22Rv1 (cell line): Measurements from ENCODE around the gene ALMS1.
"Not testable (repeated sequence)": the region's sequence is repeated elsewhere in the genome, so short reads cannot be mapped to it uniquely, and the experiment has no call there.

Source experiments
- H3K27ac ChIP-seq: fragments of 450-650 bp; 2 replicates; pipeline ENCODE4 v1.5.1; 2017
- ZFX ChIP-seq: fragments of 450-650 bp; IDR thresholded peaks from 2 replicates; pipeline ENCODE4 v1.6.1; 2017; ENCODE audit warnings: antibody characterized with exemption, borderline replicate concordance
- TF ChIP-seq, protein P1 (sequence below): fragments of 450-650 bp; IDR thresholded peaks from 2 replicates; pipeline ENCODE4 v1.5.1; 2017; ENCODE audit warnings: mild to moderate bottlenecking

ALMS1 gene

DNA sequence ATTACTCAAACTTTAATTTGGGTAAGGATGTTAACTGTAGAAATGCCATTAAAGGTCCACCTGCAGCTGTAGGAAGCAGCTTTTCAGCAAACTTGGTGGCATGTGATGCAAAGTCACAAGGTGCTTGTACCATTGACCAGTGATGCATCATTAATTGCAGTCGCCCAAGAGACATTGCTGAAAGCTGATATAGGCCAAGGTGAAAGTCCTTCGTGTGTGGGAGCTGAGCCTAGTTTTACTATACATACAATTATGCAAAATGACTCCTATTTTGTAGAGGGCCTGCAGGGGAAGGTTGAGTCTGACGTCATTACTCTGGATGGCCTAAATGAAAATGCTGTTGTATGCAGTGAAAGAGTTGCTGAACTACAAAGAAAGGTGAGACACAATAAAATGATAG is 40.5 kb downstream of the ALMS1 start:
- no peak for TF ChIP-seq ZFX
- TF ChIP-seq, protein P1, sequence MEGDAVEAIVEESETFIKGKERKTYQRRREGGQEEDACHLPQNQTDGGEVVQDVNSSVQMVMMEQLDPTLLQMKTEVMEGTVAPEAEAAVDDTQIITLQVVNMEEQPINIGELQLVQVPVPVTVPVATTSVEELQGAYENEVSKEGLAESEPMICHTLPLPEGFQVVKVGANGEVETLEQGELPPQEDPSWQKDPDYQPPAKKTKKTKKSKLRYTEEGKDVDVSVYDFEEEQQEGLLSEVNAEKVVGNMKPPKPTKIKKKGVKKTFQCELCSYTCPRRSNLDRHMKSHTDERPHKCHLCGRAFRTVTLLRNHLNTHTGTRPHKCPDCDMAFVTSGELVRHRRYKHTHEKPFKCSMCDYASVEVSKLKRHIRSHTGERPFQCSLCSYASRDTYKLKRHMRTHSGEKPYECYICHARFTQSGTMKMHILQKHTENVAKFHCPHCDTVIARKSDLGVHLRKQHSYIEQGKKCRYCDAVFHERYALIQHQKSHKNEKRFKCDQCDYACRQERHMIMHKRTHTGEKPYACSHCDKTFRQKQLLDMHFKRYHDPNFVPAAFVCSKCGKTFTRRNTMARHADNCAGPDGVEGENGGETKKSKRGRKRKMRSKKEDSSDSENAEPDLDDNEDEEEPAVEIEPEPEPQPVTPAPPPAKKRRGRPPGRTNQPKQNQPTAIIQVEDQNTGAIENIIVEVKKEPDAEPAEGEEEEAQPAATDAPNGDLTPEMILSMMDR = no peak
- no peak overlapping the region for H3K27ac ChIP-seq

DNA sequence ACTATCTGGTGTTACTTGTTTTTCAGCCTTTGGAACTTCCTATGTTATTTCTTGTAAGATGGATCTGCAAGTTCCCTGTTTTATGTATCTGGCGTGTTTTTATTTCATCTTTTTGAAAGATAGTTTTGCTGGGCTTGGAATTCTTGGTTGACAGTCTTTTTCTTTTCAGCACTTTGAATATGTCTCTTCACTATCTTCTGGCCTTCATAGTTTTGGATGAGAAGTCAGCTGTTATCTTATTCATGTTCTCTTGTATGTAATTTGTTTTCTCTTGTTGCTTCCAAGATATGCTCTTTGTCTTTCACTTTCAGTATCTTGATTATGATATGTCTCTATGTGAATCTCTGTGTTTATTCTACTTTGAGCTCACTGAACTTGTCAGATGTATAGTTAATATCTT is 50.4 kb downstream of the ALMS1 start:
- no peak overlapping the region for H3K27ac ChIP-seq
- TF ChIP-seq, protein P1 = no peak
- TF ChIP-seq ZFX = no peak

DNA sequence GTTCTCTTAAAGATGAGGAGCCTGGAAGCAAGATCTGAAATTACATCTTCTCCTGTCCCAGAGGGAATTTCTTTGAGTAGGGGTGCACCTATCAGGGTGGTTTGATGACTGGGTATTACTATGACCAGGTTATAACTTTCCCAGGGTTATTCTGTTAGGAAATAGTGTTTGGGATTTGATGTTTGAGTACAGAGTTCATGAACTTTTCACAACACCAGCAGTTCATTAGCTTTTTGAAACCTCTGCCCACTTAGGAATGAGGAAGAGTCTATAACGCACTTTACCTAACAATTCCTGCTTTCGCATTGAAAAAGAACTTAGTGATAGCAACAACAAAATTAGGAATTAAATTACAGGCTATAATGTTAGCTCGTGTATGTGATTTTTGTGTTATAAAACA is 58.6 kb downstream of the ALMS1 start:
- H3K27ac ChIP-seq = no peak overlapping the region
- no peak for TF ChIP-seq ZFX
- TF ChIP-seq, protein P1 = no peak

DNA sequence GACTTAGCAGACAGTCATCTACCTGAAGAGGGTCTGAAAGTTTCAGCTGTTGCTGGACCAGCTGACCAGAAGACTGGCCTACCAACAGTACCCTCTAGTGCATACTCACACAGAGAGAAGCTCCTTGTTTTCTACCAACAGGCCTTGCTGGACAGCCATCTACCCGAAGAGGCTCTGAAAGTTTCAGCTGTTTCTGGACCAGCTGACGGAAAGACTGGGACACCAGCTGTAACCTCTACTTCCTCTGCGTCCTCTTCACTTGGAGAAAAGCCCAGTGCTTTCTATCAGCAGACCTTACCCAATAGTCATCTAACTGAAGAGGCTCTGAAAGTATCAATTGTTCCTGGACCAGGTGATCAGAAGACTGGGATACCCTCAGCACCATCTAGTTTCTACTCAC is 63.2 kb downstream of the ALMS1 start:
- TF ChIP-seq, protein P1 = no peak
- no peak for TF ChIP-seq ZFX
- H3K27ac ChIP-seq = no peak overlapping the region

DNA sequence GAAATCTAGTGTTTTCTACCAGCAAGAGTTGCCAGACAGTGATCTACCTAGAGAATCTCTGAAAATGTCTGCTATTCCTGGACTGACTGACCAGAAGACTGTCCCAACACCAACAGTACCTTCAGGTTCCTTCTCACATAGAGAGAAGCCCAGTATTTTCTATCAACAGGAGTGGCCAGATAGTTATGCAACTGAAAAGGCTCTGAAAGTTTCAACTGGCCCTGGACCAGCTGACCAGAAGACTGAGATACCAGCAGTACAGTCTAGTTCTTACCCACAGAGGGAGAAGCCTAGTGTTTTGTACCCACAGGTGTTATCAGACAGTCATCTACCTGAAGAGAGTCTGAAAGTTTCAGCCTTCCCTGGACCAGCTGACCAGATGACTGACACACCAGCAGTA is 63.8 kb downstream of the ALMS1 start:
- TF ChIP-seq ZFX = no peak
- TF ChIP-seq, protein P1 = no peak
- no peak overlapping the region for H3K27ac ChIP-seq

DNA sequence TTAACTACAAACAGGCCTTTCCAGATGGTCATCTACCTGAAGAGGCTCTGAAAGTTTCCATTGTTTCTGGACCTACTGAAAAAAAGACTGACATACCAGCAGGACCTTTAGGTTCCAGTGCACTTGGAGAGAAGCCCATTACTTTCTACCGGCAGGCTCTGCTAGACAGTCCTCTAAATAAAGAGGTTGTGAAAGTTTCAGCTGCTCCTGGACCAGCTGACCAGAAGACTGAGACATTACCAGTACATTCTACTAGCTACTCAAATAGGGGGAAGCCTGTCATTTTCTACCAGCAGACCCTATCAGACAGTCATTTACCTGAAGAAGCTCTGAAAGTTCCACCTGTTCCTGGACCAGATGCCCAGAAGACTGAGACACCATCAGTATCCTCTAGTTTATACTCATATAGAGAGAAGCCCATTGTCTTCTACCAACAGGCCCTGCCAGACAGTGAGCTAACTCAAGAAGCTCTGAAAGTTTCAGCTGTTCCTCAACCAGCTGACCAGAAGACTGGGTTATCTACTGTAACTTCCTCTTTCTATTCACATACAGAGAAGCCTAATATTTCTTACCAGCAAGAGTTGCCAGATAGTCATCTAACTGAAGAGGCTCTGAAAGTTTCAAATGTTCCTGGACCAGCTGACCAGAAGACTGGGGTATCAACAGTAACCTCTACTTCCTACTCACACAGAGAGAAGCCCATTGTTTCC is 65.8 kb downstream of the ALMS1 start:
- TF ChIP-seq ZFX = no peak
- TF ChIP-seq, protein P1 = no peak
- H3K27ac ChIP-seq = no peak overlapping the region

DNA sequence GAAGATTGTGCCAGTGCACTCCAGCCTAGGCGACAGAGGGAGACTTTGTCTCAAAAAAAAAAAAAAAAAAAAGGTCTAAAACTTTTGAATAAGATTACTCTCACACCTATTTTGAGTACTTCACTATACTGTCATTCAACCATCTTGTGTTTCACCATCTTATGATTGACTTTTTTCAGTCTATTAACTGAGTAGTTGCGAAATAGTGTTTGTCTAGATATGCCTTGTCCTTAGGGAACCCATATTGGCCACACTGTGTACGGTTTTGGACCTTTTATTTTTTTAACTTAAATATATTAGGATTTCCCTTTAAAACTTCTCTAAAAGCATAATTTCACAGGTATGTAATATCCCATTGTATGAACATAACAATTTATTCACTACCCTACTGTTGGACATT is 72.3 kb downstream of the ALMS1 start:
- TF ChIP-seq, protein P1 = no peak
- no peak for TF ChIP-seq ZFX

DNA sequence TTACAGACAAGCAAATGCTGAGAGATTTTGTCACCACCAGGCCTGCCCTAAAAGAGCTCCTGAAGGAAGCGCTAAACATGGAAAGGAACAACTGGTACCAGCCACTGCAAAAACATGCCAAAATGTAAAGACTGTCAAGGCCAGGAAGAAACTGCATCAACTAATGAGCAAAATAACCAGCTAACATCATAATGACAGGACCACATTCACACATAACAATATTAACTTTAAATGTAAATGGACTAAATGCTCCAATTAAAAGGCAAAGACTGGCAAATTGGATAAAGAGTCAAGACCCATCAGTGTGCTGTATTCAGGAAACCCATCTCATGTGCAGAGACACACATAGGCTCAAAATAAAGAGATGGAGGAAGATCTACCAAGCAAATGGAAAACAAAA is 76.8 kb downstream of the ALMS1 start:
- not testable (repeated sequence) for H3K27ac ChIP-seq

More for the DNA sequence above, 72.3 kb downstream of the ALMS1 start:
- H3K27ac ChIP-seq = no peak overlapping the region
